Mesothelial cell of epicardium (in vitro differentiated cells): Measurements from ENCODE around the gene ULK2. TPM values are rescaled to one million over a fixed set of nuclear protein-coding genes. Genes with fewer than 3 reads are reported as not detected.

ENCODE experiments used
- DNase-seq, 2 experiments: peaks; one replicate each; pipeline ENCODE4 v3.0.0; 2021; ENCODE audit warnings: low spot score in 2 of 2; ENCODE audit not compliant: unreplicated experiment in 2 of 2
- H3K27ac Mint-ChIP-seq: 2 replicates; pipeline ENCODE4 v1.8.0; 2021; ENCODE audit warnings: mixed read lengths
- H3K27me3 Mint-ChIP-seq: 2 replicates; pipeline ENCODE4 v1.8.0; 2021; ENCODE audit warnings: low read depth, mixed read lengths
- H3K36me3 Mint-ChIP-seq: 2 replicates; pipeline ENCODE4 v1.8.0; 2021; ENCODE audit warnings: mixed read lengths
- H3K4me1 Mint-ChIP-seq: 2 replicates; pipeline ENCODE4 v1.8.0; 2021; ENCODE audit warnings: mixed read lengths
- H3K4me3 Mint-ChIP-seq: 2 replicates; pipeline ENCODE4 v1.8.0; 2021; ENCODE audit warnings: mild to moderate bottlenecking, moderate library complexity, mixed read lengths
- H3K9me3 Mint-ChIP-seq: 2 replicates; pipeline ENCODE4 v1.8.0; 2021; ENCODE audit warnings: mixed read lengths
- CTCF ChIP-seq: fragments of 200-600 bp; sonication (generic); IDR thresholded peaks from one replicate; pipeline ENCODE4 v1.5.0; 2021; ENCODE audit warnings: antibody characterized with exemption; ENCODE audit not compliant: unreplicated experiment
- total RNA-seq: library from RNA; stranded (reverse); gene quantifications from 3 replicates; pipeline ENCODE4 v1.2.1, GENCODE V29; 2021

Gene ULK2
- total RNA-seq: 38.3 to 39.9 TPM (median 38.7 TPM) in 3 replicates

- Mint-ChIP-seq H3K36me3 (peaks cover 11% of the 10 kb centered on the region), H3K4me3 (peak within 1 kb of the TSS; percentile 87), H3K4me1 (peaks cover 14% of the 10 kb centered on the region), H3K27me3 (no peaks in the 10 kb centered on the region), H3K27ac (peak within 1 kb of the TSS; percentile 91), H3K9me3 (no peaks in the 10 kb centered on the region)
- peak; percentile 56 to 74 for DNase-seq
- TF ChIP-seq CTCF: no peak
These were observed at the start of gene ULK2 for GRCh38 chr17:19867329-19868078. TSS of gene ULK2 (minus strand) at chr17:19867936. CDS start at chr17:19867417, 519 bp downstream.

GRCh38 chr17:19915245-19915978 lies 47.7 kb upstream of the ULK2 start:
- no peak for TF ChIP-seq CTCF
- no peak overlapping the region for H3K4me3 Mint-ChIP-seq
- H3K9me3 Mint-ChIP-seq: no peaks in the 10 kb centered on the region
- H3K27ac Mint-ChIP-seq: no peak overlapping the region
- no peaks in the 10 kb centered on the region for H3K27me3 Mint-ChIP-seq
- peaks cover 38% of the 10 kb centered on the region for H3K36me3 Mint-ChIP-seq
- H3K4me1 Mint-ChIP-seq: no peaks in the 10 kb centered on the region
- DNase-seq: no peak

DNA sequence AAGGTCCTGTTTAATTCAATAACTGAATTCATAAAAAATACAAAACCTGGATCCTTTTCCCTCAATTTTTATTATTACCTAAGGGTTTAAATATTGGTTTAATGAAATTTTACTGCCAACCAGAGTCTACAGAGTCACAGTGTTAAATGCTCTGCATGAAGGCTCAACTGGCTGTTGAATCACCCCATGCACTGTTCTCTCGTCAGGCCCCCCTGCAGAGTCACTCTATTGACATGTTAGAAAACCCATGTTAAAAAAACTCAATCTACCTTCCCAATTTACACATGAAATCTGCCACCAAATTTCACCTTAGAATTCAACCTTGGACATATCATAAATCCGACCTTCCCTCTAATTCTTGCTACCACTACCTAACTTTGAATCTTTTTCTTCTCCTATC lies 43.3 kb upstream of the ULK2 start:
- Mint-ChIP-seq H3K36me3 (peaks cover 46% of the 10 kb centered on the region), H3K4me3 (no peak overlapping the region), H3K4me1 (no peaks in the 10 kb centered on the region), H3K9me3 (no peaks in the 10 kb centered on the region), H3K27ac (no peak overlapping the region), H3K27me3 (no peaks in the 10 kb centered on the region)
- DNase-seq: no peak
- TF ChIP-seq CTCF: no peak

GRCh38 chr17:19909139-19909538 lies 41.4 kb upstream of the ULK2 start:
- H3K36me3 Mint-ChIP-seq: peaks cover 40% of the 10 kb centered on the region
- TF ChIP-seq CTCF: no peak
- no peak overlapping the region for H3K4me3 Mint-ChIP-seq
- DNase-seq: no peak
- H3K4me1 Mint-ChIP-seq: no peaks in the 10 kb centered on the region
- no peak overlapping the region for H3K27ac Mint-ChIP-seq
- H3K27me3 Mint-ChIP-seq: no peaks in the 10 kb centered on the region
- no peaks in the 10 kb centered on the region for H3K9me3 Mint-ChIP-seq

DNA sequence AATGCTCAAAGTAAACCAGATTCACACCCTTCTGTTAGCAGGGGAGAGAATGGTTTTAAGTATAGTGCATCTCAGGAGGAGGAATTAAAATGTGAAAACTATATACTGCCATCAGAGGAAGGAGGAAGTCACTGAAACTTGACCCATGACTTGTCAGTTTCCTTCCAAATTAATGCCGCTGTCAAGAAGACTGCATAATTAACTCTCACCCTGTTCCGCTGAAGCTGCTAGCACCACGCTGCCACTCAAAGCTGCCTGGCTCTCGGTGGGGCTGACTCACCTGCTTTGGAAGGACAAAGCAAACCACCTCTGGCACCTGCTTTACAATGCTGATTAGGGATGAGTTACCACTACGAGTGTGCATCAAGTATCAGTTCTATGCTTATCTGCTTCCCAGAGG lies 37.8 kb upstream of the ULK2 start:
- Mint-ChIP-seq H3K9me3 (no peaks in the 10 kb centered on the region), H3K27ac (no peak overlapping the region), H3K27me3 (no peaks in the 10 kb centered on the region), H3K4me1 (no peaks in the 10 kb centered on the region), H3K4me3 (no peak overlapping the region), H3K36me3 (peaks cover 42% of the 10 kb centered on the region)
- no peak for TF ChIP-seq CTCF
- no peak for DNase-seq
